ENCODE measurements around the gene TXNDC12.

TXNDC12 gene

DNA sequence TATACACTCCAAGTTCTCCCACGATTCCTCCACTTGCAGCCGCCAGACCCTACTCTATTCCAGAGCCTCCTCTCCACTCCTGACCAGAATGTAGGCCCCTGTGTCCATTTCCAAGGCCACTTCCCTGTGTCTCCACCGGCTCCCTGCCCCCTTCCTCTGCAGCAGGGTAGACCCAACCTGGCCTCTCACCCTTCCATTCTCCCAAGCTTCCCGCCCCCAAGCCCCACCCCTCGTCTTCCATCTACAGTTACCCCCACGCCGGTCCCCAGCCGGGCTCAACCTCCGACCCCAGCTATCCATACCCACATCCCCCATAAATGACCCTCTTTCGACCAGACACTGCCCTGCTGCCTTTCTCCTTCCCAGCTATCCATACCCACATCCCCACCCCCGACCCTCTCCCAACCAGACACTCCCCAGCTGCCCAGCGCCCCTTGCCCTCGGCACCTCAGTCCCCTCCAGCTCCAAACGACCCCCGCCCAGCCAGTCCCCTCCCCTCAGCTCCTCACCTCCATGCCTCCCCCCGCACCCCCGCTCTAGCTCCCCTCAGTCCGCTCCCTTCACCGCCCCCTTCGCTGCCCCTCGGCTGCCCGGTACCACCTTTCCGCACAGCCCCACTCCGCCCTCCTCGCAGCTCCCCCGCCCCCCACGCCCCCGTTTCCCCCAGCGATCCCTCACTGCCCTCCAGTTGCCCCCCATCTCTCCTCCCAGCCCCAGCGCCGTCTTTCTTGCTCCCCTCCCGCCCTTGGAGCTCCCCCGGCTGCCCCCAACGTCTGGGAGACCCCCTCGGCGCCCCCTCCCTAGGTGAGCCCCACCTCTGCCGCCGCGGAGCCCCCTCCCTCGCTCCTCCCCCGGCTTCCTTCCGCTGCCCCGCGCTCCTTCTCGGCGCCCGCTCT, 65.2 kb downstream of the TXNDC12 start:
- Histone ChIP-seq H2AFZ (peak overlapping the region; percentile 52), H3K27me3 (ENCODE audit: control insufficient read depth, insufficient read depth, low read length) (no peaks in the 10 kb centered on the region), H3K4me2 (ENCODE audit: low read length) (peak overlapping the region; percentile 75), H3K9ac (no peak overlapping the region), H3K9me3 (ENCODE audit: control insufficient read depth, low read length) (no peaks in the 10 kb centered on the region), H3K4me3 (ENCODE audit: low read depth, low read length) (peak overlapping the region; percentile 46), H3K4me1 (no peaks in the 10 kb centered on the region), H3K36me3 (ENCODE audit: control insufficient read depth, insufficient read depth, low read length) (no peaks in the 10 kb centered on the region), H3K27ac (no peak overlapping the region), H3K79me2 (no peaks in the 10 kb centered on the region)
- TF ChIP-seq, protein P1, sequence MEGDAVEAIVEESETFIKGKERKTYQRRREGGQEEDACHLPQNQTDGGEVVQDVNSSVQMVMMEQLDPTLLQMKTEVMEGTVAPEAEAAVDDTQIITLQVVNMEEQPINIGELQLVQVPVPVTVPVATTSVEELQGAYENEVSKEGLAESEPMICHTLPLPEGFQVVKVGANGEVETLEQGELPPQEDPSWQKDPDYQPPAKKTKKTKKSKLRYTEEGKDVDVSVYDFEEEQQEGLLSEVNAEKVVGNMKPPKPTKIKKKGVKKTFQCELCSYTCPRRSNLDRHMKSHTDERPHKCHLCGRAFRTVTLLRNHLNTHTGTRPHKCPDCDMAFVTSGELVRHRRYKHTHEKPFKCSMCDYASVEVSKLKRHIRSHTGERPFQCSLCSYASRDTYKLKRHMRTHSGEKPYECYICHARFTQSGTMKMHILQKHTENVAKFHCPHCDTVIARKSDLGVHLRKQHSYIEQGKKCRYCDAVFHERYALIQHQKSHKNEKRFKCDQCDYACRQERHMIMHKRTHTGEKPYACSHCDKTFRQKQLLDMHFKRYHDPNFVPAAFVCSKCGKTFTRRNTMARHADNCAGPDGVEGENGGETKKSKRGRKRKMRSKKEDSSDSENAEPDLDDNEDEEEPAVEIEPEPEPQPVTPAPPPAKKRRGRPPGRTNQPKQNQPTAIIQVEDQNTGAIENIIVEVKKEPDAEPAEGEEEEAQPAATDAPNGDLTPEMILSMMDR (IDR thresholded peaks at IDR 0.05) = no peak

GRCh38 chr1:51988254-51988653, 66.7 kb downstream of the TXNDC12 start:
- Histone ChIP-seq H3K79me2 (no peaks in the 10 kb centered on the region), H3K4me3 (ENCODE audit: low read depth, low read length) (no peak overlapping the region), H3K9ac (no peak overlapping the region), H3K36me3 (ENCODE audit: control insufficient read depth, insufficient read depth, low read length) (no peaks in the 10 kb centered on the region), H3K4me1 (no peaks in the 10 kb centered on the region), H3K9me3 (ENCODE audit: control insufficient read depth, low read length) (no peaks in the 10 kb centered on the region), H3K27me3 (ENCODE audit: control insufficient read depth, insufficient read depth, low read length) (no peaks in the 10 kb centered on the region), H3K27ac (no peak overlapping the region), H2AFZ (no peak overlapping the region), H3K4me2 (ENCODE audit: low read length) (no peak overlapping the region)
- TF ChIP-seq, protein P1 (IDR thresholded peaks at IDR 0.05) = no peak

DNA sequence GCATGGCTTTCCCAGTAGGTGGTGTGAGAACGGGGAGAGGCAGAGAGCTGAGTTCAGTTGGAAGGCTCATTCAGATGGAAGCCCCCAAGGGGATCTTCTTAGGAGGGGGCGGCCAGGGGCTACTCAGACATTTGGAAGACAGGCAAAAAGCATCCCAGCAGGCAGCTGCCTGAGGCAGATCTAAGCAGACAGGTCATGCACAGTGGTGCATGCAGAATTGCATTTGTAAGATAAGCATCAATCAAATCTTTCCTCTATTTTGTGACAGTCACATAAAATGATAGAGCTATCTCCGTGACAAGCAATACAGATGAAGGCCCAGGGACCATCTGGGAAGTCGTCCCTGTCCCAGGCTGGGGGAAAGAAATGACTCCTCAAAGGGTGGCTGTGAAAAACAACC, 68.3 kb downstream of the TXNDC12 start:
- H3K36me3 ChIP-seq (ENCODE audit: control insufficient read depth, insufficient read depth, low read length) = no peaks in the 10 kb centered on the region
- no peaks in the 10 kb centered on the region for H3K9me3 ChIP-seq (ENCODE audit: control insufficient read depth, low read length)
- H3K4me1 ChIP-seq = no peaks in the 10 kb centered on the region
- no peaks in the 10 kb centered on the region for H3K79me2 ChIP-seq
- H3K4me2 ChIP-seq (ENCODE audit: low read length) = peak overlapping the region; percentile 44
- no peaks in the 10 kb centered on the region for H3K27me3 ChIP-seq (ENCODE audit: control insufficient read depth, insufficient read depth, low read length)
- H3K4me3 ChIP-seq (ENCODE audit: low read depth, low read length) = no peak overlapping the region
- H3K27ac ChIP-seq = no peak overlapping the region
- no peak overlapping the region for H3K9ac ChIP-seq
- TF ChIP-seq, protein P1 (IDR thresholded peaks at IDR 0.05) = no peak
- no peak overlapping the region for H2AFZ ChIP-seq

- Histone ChIP-seq H3K4me3 (ENCODE audit: low read depth, low read length) (no peak overlapping the region), H3K4me1 (no peaks in the 10 kb centered on the region), H3K36me3 (ENCODE audit: control insufficient read depth, insufficient read depth, low read length) (no peaks in the 10 kb centered on the region), H3K79me2 (no peaks in the 10 kb centered on the region), H3K9ac (no peak overlapping the region), H3K4me2 (ENCODE audit: low read length) (no peak overlapping the region), H3K27ac (no peak overlapping the region), H3K27me3 (ENCODE audit: control insufficient read depth, insufficient read depth, low read length) (no peaks in the 10 kb centered on the region), H2AFZ (no peak overlapping the region), H3K9me3 (ENCODE audit: control insufficient read depth, low read length) (no peaks in the 10 kb centered on the region)
- TF ChIP-seq, protein P1 (IDR thresholded peaks at IDR 0.05) = no peak
These were observed 72.8 kb downstream of the TXNDC12 start for GRCh38 chr1:51982161-51982560.

GRCh38 chr1:51981555-51981954, 73.4 kb downstream of the TXNDC12 start:
- Histone ChIP-seq H3K9ac (no peak overlapping the region), H3K4me3 (ENCODE audit: low read depth, low read length) (no peak overlapping the region), H3K27me3 (ENCODE audit: control insufficient read depth, insufficient read depth, low read length) (no peaks in the 10 kb centered on the region), H3K4me2 (ENCODE audit: low read length) (no peak overlapping the region), H3K4me1 (no peaks in the 10 kb centered on the region), H3K27ac (no peak overlapping the region), H3K9me3 (ENCODE audit: control insufficient read depth, low read length) (no peaks in the 10 kb centered on the region), H3K79me2 (no peaks in the 10 kb centered on the region), H2AFZ (no peak overlapping the region), H3K36me3 (ENCODE audit: control insufficient read depth, insufficient read depth, low read length) (no peaks in the 10 kb centered on the region)
- TF ChIP-seq, protein P1 (IDR thresholded peaks at IDR 0.05) = no peak
